Measurements from ENCODE around the gene COL6A1. TPM values are rescaled to one million over a fixed set of nuclear protein-coding genes. Genes with fewer than 3 reads are reported as not detected.

The COL6A1 gene
- polyA plus RNA-seq, 2 of the 4 experiments (the other 2 are of a cell fraction), result 3.9 to 18.3 TPM

- no peak for FAIRE-seq
- Histone ChIP-seq H3K4me1 (no peaks in the 10 kb centered on the region), H3K9me3 (no peaks in the 10 kb centered on the region), H3K27ac (no peak overlapping the region), H3K4me2 (no peak overlapping the region), H3K4me3 (no peak overlapping the region)
- CTCF ChIA-PET, result interaction anchor here (2.1 to 3.2 kb wide), 2 partner anchors 8 to 118 kb away, joined by 6 to 17 read pairs; no protein-coding TSS in a partner anchor
- WGBS (ENCODE audit: missing lambda C conversion rate), result 94% methylated on average over 9 of the region's 20 CpGs
- no peak for ATAC-seq
- no peak for DNase-seq (ENCODE audit: low read depth in 1 of 2, low spot score in 1 of 2)
- no peak for TF ChIP-seq FOXS1 (CRISPR knock-in tag; IDR thresholded peaks at IDR 0.05)
- POLR2A ChIA-PET, result no interaction called here
Observed at GRCh38 chr21:45979141-45979631, 2.4 kb upstream of the COL6A1 start.

GRCh38 chr21:45979651-45980050 is 1.9 kb upstream of the COL6A1 start:
- H3K9me3 ChIP-seq, result no peaks in the 10 kb centered on the region
- DNase-seq (ENCODE audit: low read depth in 1 of 2, low spot score in 1 of 2) (no peak), FAIRE-seq (no peak), ATAC-seq (no peak)
- no peak overlapping the region for H3K4me2 ChIP-seq
- ChIA-PET POLR2A (no interaction called here), CTCF (interaction anchor here (2.1 to 3.2 kb wide), 2 partner anchors 9 to 118 kb away, joined by 6 to 17 read pairs; no protein-coding TSS in a partner anchor)
- no peaks in the 10 kb centered on the region for H3K4me1 ChIP-seq
- H3K27ac ChIP-seq, result no peak overlapping the region
- H3K4me3 ChIP-seq, result no peak overlapping the region
- TF ChIP-seq FOXS1 (CRISPR knock-in tag; IDR thresholded peaks at IDR 0.05) (no peak), MAFK (IDR thresholded peaks at IDR 0.05; ENCODE audit: partially characterized antibody) (no peak), JUNB (IDR thresholded peaks at IDR 0.05) (no peak), PBX3 (IDR thresholded peaks at IDR 0.05) (no peak), HOXB5 (CRISPR knock-in tag; IDR thresholded peaks at IDR 0.05) (no peak), GATA3 (IDR thresholded peaks at IDR 0.05; ENCODE audit: borderline replicate concordance) (no peak)
- whole genome bisulfite sequencing (ENCODE audit: missing lambda C conversion rate), result 73% methylated on average over 5 of the region's 7 CpGs

GRCh38 chr21:45980271-45980670 is 1.3 kb upstream of the COL6A1 start:
- Histone ChIP-seq H3K4me3 (no peak overlapping the region), H3K4me1 (no peaks in the 10 kb centered on the region), H3K9me3 (no peaks in the 10 kb centered on the region), H3K27ac (no peak overlapping the region), H3K4me2 (no peak overlapping the region)
- FAIRE-seq (no peak), ATAC-seq (no peak), DNase-seq (ENCODE audit: low read depth in 1 of 2, low spot score in 1 of 2) (no peak)
- no peak for TF ChIP-seq HOXB5 (CRISPR knock-in tag; IDR thresholded peaks at IDR 0.05)
- TF ChIP-seq SREBF2 (IDR thresholded peaks at IDR 0.05), result no peak
- no peak for TF ChIP-seq BHLHE40 (IDR thresholded peaks at IDR 0.05; ENCODE audit: low read depth, low read length)
- no peak for TF ChIP-seq NFE2L2 (conservative IDR thresholded peaks at IDR 0.05; ENCODE audit: low read length)
- TF ChIP-seq HOXA7 (CRISPR knock-in tag; IDR thresholded peaks at IDR 0.05), result no peak
- TF ChIP-seq RNF2 (IDR thresholded peaks at IDR 0.05; ENCODE audit: borderline replicate concordance, low read depth), result no peak
- TF ChIP-seq ELK1 (IDR thresholded peaks at IDR 0.05; ENCODE audit: low read depth, low read length), result no peak
- TF ChIP-seq KDM5A (IDR thresholded peaks at IDR 0.05), result no peak
- no peak for TF ChIP-seq HDAC2 (IDR thresholded peaks at IDR 0.05)
- no peak for TF ChIP-seq JUN (IDR thresholded peaks at IDR 0.05)
- TF ChIP-seq MAZ (IDR thresholded peaks at IDR 0.05; ENCODE audit: borderline replicate concordance, low read depth, low read length), result no peak
- TF ChIP-seq RAD21 (conservative IDR thresholded peaks at IDR 0.05 in 1 of 2, IDR thresholded peaks at IDR 0.05 in 1 of 2), result no peak
- TF ChIP-seq NR3C1 (IDR thresholded peaks at IDR 0.05), result no peak
- no peak for TF ChIP-seq MYC (IDR thresholded peaks at IDR 0.05; ENCODE audit: borderline replicate concordance, low read length)
- no peak for TF ChIP-seq FOSL2 (IDR thresholded peaks at IDR 0.05)
- TF ChIP-seq FOSL2 (CRISPR knock-in tag; IDR thresholded peaks at IDR 0.05), result no peak
- no peak for TF ChIP-seq ATOH8 (CRISPR knock-in tag; IDR thresholded peaks at IDR 0.05; ENCODE audit: low read depth)
- TF ChIP-seq TP53 (CRISPR knock-in tag; IDR thresholded peaks at IDR 0.05), result no peak
- CTCF ChIA-PET, result interaction anchor here (2.1 to 3.2 kb wide), 2 partner anchors 10 to 117 kb away, joined by 6 to 17 read pairs; no protein-coding TSS in a partner anchor
- WGBS (ENCODE audit: missing lambda C conversion rate), result 46% methylated on average over 2 of the region's 2 CpGs
- POLR2A ChIA-PET, result no interaction called here

All from A549 (cell line).